GM21390 (cell line): ENCODE results near the gene WDR83.
"Not testable (repeated sequence)": the region's sequence is repeated elsewhere in the genome, so short reads cannot be mapped to it uniquely, and the experiment has no call there.

Experiments used
- ATAC-seq: cut with Tn5 transposase; IDR thresholded peaks from one replicate; pipeline ENCODE4 v1.9.1; 2021; ENCODE audit not compliant: unreplicated experiment

Gene WDR83

DNA sequence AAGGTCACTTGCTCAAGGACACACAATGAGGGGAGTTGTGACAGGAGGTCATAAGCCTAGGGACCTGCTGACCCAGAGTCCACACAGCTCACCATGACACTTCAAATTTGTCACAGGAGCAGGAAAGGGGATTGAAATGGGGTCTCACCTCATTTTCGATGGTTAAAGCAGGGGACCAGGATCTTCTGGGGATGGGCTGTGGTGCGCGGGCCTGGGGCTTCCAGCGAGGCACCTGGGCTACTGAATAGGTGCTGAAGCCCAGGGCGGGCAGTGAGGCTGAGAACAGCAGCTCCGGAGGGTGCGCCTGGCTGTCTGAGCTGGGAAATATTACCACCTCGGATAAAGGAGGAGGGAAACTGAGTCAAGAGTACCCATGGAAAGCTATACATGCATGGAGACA, 11.1 kb upstream of the WDR83 start:
- no peak for ATAC-seq

DNA sequence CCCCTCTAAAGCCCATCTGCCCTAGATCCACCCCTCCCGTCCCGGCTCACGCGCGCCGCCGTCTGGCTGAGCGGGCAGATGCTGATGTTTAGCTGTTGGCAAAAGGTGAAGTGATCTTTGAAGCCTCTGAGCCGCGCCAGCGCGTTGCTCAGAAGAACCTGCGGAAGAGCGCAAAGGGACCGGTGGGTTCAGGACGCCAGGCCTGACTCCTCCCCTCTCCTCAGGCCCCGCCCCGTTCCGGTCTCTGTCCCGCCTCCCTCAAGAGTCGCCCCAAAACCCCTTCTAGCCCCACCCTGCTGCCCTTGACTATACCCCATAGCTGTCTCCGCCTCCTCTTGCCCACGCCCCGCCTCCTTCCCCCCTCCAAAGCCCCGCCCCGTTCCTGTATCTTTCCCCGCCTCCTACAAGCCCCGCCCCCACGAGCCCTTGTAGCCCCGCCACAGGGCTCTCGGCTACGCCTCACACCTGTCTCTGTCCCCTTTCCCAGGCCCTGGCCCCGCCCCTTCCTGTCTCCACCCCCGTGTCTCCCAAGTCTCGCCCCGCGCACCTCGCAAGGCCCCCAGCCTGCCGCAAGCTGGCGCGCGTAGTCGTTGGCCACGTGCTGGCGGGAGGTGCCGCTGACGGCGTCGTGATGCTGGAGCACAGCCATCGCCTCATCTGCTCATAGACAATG, 9.6 kb upstream of the WDR83 start:
- ATAC-seq = no peak

- ATAC-seq = no peak
Observed at GRCh38 chr19:12657966-12658365, 8.6 kb upstream of the WDR83 start.

GRCh38 chr19:12660980-12661379, 5.6 kb upstream of the WDR83 start:
- no peak for ATAC-seq

- ATAC-seq = no peak
Observed at GRCh38 chr19:12664406-12665280, 2.0 kb upstream of the WDR83 start.

GRCh38 chr19:12665281-12665573, 1.4 kb upstream of the WDR83 start:
- no peak for ATAC-seq

DNA sequence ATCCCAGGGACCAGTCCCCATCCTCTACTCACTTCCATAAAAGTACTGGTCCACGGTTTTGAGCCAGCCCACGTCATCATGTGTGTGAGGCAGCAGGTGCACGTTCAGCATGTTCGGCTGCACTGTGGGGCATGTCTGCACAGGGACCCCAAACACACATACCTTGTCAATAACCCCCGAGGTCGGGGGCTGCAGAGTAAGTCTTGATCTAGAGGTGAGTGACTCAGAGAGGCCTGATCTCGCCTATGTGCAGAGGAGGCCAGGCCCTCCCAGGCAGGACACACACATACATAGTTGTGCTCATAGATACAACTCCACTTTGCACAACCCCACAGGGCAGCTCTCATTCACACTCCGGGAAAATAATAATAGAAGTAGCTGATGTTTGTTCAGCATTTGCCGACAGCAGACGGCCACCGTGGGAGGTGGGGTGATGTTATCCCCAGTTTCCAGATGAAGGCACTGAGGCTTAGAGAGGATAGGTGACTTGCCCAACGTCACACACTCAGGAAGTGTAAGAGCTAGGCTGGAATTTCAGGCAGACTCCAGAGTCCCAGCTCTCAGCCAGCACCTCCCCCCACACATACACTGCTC, 839 bp upstream of the WDR83 start:
- ATAC-seq = no peak

GRCh38 chr19:12667731-12668302, 1.2 kb downstream of the WDR83 start:
- ATAC-seq = no peak

DNA sequence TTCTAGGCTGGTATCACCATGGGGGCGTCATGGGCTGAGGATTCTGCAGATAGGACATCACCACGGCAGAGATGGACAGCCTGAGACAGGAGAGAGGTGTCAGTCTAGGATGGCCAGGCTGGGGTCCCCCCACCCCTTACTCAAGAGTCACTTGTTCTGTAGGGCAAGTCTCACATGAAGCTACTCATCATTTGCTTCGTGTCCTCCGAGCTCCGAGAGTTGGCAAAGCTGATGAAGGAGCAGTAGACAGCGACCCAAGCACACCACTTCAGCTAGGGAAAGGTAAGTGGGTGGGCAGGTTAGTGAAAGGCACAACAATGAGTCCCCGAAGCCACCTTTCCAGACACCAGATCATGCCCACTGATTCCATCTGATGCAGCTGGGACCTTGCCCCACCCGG, 1.7 kb downstream of the WDR83 start:
- ATAC-seq = no peak

DNA sequence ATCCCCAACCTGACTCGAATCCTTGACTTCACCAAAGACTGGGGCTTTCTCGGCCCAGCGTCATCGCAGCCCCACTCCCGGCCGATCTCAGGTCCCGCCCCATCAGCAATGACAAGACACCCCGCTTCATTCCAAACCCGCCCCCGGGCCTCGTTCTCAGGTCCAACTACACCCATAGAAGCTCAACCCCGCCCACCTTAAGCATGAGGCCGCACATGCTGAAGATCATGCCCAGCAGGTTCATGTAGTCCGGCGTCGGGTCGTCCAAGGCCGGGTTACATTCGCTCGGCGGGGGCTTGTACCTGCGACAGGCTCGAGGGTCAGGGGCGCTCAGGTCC, 2.3 kb downstream of the WDR83 start:
- ATAC-seq = no peak

DNA sequence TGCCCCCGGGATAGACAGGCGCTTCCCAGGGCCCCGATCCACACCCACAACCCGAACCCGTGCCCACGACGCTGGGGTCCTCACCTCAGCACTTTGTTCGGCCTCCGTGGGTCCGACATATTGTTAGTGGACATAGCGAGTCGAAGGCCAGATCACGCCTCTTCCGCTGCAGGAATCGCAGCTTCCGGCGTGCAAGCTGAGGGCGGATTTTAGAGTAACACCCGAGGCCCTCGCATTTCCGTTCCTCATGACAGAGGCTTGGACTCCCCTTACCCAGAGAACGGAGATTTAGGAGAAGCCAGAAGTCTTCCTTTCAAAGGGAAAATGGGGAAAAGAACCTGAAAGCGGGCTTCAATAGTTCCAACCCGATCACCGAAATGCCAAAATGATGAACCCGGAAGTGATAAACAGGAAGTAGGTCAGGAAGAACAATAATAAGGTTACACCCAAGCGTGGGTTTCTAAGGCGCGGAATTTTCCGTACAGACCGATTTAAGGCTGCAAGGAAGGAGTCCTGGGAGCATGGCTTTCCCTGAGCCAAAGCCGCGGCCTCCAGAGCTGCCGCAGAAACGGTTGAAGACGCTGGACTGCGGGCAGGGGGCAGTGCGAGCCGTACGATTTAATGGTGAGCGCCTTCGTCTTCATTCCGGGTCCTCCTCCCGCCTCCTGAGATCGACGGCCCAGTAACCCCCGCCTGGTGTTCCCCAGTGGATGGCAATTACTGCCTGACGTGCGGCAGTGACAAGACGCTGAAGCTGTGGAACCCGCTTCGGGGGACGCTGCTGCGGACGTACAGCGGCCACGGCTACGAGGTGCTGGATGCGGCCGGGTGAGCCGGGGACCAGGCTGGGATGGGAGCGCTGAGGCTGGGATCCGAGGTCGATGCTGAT, 2.9 kb downstream of the WDR83 start:
- no peak for ATAC-seq

- no peak for ATAC-seq
Observed at GRCh38 chr19:12670159-12670928, 3.7 kb downstream of the WDR83 start.

DNA sequence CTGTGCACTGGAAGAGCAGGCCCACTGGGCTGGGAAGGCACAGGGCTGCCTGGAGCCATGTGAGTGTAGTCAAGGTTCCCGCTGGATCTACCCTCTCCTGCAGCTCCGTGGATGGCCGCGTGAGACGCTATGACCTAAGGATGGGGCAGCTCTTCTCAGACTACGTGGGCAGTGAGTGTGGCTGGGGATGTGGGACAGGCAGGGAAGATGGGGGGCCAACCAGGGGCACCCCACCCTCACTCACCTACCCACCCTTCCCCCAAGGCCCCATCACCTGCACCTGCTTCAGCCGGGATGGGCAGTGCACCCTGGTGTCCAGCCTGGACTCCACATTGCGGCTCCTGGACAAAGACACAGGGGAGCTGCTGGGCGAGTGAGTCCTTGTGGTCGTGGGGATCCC, 6.1 kb downstream of the WDR83 start:
- ATAC-seq = no peak

GRCh38 chr19:12675399-12675798, 8.8 kb downstream of the WDR83 start:
- ATAC-seq = no peak

- ATAC-seq = no peak
Observed at GRCh38 chr19:12675940-12676339, 9.3 kb downstream of the WDR83 start.

- no peak for ATAC-seq
Observed at GRCh38 chr19:12676384-12676792, 9.8 kb downstream of the WDR83 start.

GRCh38 chr19:12676928-12677327, 10.3 kb downstream of the WDR83 start:
- ATAC-seq = no peak

DNA sequence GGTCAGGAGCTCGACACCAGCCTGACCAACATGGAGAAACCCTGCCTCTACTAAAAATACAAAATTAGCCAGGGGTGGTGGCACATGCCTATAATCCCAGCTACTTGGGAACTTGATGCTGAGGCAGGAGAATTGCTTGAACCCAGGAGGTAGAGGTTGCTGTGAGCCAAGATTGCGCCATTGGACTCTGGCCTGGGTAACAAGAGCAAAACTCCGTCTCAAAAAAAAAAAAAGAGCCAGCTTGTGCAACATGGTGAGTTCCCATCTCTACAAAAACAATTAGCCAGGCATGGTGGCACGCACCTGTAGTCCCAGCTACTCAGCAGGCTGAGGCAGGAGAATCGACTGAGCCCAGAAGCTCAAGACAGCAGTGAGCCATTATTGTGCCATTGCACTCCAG, 11.4 kb downstream of the WDR83 start:
- not testable (repeated sequence) for ATAC-seq

GRCh38 chr19:12680034-12680433, 13.4 kb downstream of the WDR83 start:
- ATAC-seq = no peak
